ENCODE measurements around the gene NRGN. TPM values are rescaled to one million over a fixed set of nuclear protein-coding genes. Genes with fewer than 3 reads are reported as not detected.

The NRGN gene
- total and polyA plus RNA-seq, 2 of the 4 experiments (the other 2 are of a cell fraction), result 0.54 to 24.8 TPM

GRCh38 chr11:124742555-124742954 lies 2.8 kb downstream of the NRGN start:
- intact Hi-C loops (cut with micrococcal nuclease) (loop anchor here (10.0 kb wide), 1 partner anchor 68 kb away; the partner anchor contains the start of genes SIAE and SPA17), dilution Hi-C loops (cut with HindIII; ENCODE audit: low sequenced_read_pairs, unreplicated experiment) (no loop called here), in situ Hi-C loops (cut with MboI; ENCODE audit: low sequenced_read_pairs) (no loop called here)
- no peak for TF ChIP-seq CTCF (conservative IDR thresholded peaks at IDR 0.05; ENCODE audit: low read depth, low read length)
- no peak for TF ChIP-seq MXI1 (IDR thresholded peaks at IDR 0.05; ENCODE audit: borderline replicate concordance, low read depth, low read length)
- TF ChIP-seq MAFK (IDR thresholded peaks at IDR 0.05; ENCODE audit: low read depth, low read length), result no peak
- TF ChIP-seq NFE2L2 (IDR thresholded peaks at IDR 0.05; ENCODE audit: low read depth, low read length), result no peak
- Histone ChIP-seq H3K23ac (ENCODE audit: low read depth, low read length) (no peak overlapping the region), H3K56ac (ENCODE audit: extremely low read depth, insufficient read depth, low read length) (no peak overlapping the region), H3K9ac (ENCODE audit: low read depth, low read length) (no peak overlapping the region), H3K9me1 (ENCODE audit: insufficient read depth, low read length) (0 out of 2 replicates have a peak, but pooled peaks cover 3% of the 10 kb centered on the region), H4K20me1 (ENCODE audit: insufficient read depth, low read length) (no peaks in the 10 kb centered on the region), H3K4ac (ENCODE audit: low read depth, low read length) (no peak overlapping the region), H3K4me2 (ENCODE audit: low read depth, low read length) (no peak overlapping the region), H3K9me3 (ENCODE audit: control insufficient read depth, insufficient read depth, low read length) (no peaks in the 10 kb centered on the region), H3K27me3 (ENCODE audit: control insufficient read depth, insufficient read depth, low read length) (peaks cover 7% of the 10 kb centered on the region; the same call in 1 of the 2 replicates), H2BK15ac (ENCODE audit: low read depth, low read length) (no peak overlapping the region), H2BK120ac (ENCODE audit: low read depth, low read length) (no peak overlapping the region), H3K4me1 (ENCODE audit: control insufficient read depth, insufficient read depth, low read length) (peaks cover 4% of the 10 kb centered on the region; the same call in 1 of the 2 replicates), H4K8ac (ENCODE audit: low read depth in 2 of 2, low read length in 2 of 2) (no peak overlapping the region), H2BK20ac (ENCODE audit: low read depth, low read length) (no peak overlapping the region), H3K79me1 (ENCODE audit: low read depth in 1 of 2, low read length in 2 of 2) (peaks cover 0 to 7% of the 10 kb centered on the region in 2 experiments; a peak in 2 of 4 replicates), H4K5ac (ENCODE audit: low read depth, low read length) (no peak overlapping the region), H2BK5ac (ENCODE audit: low read depth, low read length, poor library complexity, severe bottlenecking) (no peak overlapping the region), H3K14ac (replicated peaks; ENCODE audit: low read depth, low read length) (no peak overlapping the region), H2AFZ (replicated peaks; ENCODE audit: low read length, poor library complexity) (no peak overlapping the region), H3K27ac (ENCODE audit: insufficient read depth, low read length) (no peak overlapping the region), H2AK5ac (ENCODE audit: low read depth, low read length) (no peak overlapping the region), H3K4me3 (ENCODE audit: insufficient read depth, low read depth, low read length) (no peak overlapping the region), H2AK9ac (replicated peaks; ENCODE audit: low read depth, low read length, poor library complexity) (no peak overlapping the region), H3K36me3 (ENCODE audit: control insufficient read depth, insufficient read depth, low read length) (no peaks in the 10 kb centered on the region), H3K18ac (ENCODE audit: low read depth, low read length) (no peak overlapping the region), H4K91ac (ENCODE audit: insufficient read depth, low read depth, low read length) (no peak overlapping the region)
- DNase-seq, result no peak
- BruUV-seq (replicated peaks), result no TSS peak
- WGBS, 2 experiments (ENCODE audit: extremely low coverage in 2 of 2, insufficient read length in 1 of 2), result no CpG with 5 or more reads among the region's 2 CpGs
- ChIA-PET POLR2A (ENCODE audit: unreplicated experiment) (no interaction called here), CTCF (no interaction called here)
- no peak for ATAC-seq (ENCODE audit: low read depth)

All from IMR-90 (cell line).